Measurements from ENCODE around the gene SAMD4B. TPM values are rescaled to one million over a fixed set of nuclear protein-coding genes. Genes with fewer than 3 reads are reported as not detected.
A peak's percentile ranks its signal among the peaks of the same experiment; 100 is the strongest.

Gene SAMD4B
- total and polyA plus RNA-seq, 9 of the 15 experiments (the other 6 are each of a cell fraction or from before 2014, with no cell fraction given) = 3.4 to 90.5 (median 38.0) TPM

DNA sequence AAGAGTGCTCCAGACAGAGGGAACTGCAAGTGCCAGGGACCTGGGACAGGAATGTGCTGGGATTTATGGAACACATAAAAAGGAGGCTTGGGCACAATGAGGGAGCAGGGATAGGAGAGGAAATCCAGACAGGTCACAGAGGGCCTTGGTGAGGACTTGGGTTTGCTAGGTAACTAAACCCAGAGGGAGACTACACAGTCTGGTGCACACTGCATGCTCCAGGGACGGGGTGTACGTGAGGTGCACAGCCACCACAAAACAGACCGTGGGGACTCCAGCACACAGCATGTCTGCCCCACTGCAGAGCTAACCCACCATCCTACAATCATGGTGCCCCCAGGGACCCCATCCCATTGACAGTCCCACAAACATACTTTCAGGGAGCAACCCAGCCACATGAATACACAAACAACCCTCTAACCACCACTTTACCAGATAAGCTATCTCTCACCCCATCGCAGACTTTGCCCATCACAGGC lies 58.9 kb downstream of the SAMD4B start (continued):
- no peak for TF ChIP-seq PCBP2 (IDR thresholded peaks at IDR 0.05; ENCODE audit: low read depth, low read length, poor library complexity, severe bottlenecking)
- TF ChIP-seq GABPB2 (CRISPR knock-in tag; conservative IDR thresholded peaks at IDR 0.05) = no peak
- TF ChIP-seq FOXA1 (IDR thresholded peaks at IDR 0.05; ENCODE audit: borderline replicate concordance) = no peak
- TF ChIP-seq HES1 (IDR thresholded peaks at IDR 0.05; ENCODE audit: low read depth) = 0 out of 2 replicates have a peak, but pooled peaks have one; percentile 51
- peak; percentile 88 for TF ChIP-seq SMARCE1 (IDR thresholded peaks at IDR 0.05)
- TF ChIP-seq MYNN (IDR thresholded peaks at IDR 0.05) = peak; percentile 73; the same call in 1 of the 2 replicates
- TF ChIP-seq MYNN (CRISPR knock-in tag; IDR thresholded peaks at IDR 0.05) = no peak
- TF ChIP-seq RBM17 (IDR thresholded peaks at IDR 0.05; ENCODE audit: borderline replicate concordance, low read depth, low read length) = no peak
- peak; percentile 88 for TF ChIP-seq ZNF766 (CRISPR knock-in tag; conservative IDR thresholded peaks at IDR 0.05)
- no peak for TF ChIP-seq ZNF512 (tag; IDR thresholded peaks at IDR 0.05)
- TF ChIP-seq PYGO2 (tag; IDR thresholded peaks at IDR 0.05) = no peak
- no peak for TF ChIP-seq ZC3H8 (IDR thresholded peaks at IDR 0.05)
- TF ChIP-seq, protein P1, sequence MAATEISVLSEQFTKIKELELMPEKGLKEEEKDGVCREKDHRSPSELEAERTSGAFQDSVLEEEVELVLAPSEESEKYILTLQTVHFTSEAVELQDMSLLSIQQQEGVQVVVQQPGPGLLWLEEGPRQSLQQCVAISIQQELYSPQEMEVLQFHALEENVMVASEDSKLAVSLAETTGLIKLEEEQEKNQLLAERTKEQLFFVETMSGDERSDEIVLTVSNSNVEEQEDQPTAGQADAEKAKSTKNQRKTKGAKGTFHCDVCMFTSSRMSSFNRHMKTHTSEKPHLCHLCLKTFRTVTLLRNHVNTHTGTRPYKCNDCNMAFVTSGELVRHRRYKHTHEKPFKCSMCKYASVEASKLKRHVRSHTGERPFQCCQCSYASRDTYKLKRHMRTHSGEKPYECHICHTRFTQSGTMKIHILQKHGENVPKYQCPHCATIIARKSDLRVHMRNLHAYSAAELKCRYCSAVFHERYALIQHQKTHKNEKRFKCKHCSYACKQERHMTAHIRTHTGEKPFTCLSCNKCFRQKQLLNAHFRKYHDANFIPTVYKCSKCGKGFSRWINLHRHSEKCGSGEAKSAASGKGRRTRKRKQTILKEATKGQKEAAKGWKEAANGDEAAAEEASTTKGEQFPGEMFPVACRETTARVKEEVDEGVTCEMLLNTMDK (IDR thresholded peaks at IDR 0.05; ENCODE audit: borderline replicate concordance, insufficient read depth, low read depth, low read length, poor library complexity, severe bottlenecking) = no peak
- TF ChIP-seq TCF7 (IDR thresholded peaks at IDR 0.05; ENCODE audit: borderline replicate concordance) = no peak
- no peak for TF ChIP-seq ZNF263 (CRISPR knock-in tag; IDR thresholded peaks at IDR 0.05; ENCODE audit: borderline replicate concordance)
- TF ChIP-seq ZNF444 (CRISPR knock-in tag; IDR thresholded peaks at IDR 0.05) = no peak
- no peak for TF ChIP-seq PTBP1 (IDR thresholded peaks at IDR 0.05; ENCODE audit: low read depth, low read length)
- TF ChIP-seq HMG20A (CRISPR knock-in tag; conservative IDR thresholded peaks at IDR 0.05) = no peak
- TF ChIP-seq, protein P2, sequence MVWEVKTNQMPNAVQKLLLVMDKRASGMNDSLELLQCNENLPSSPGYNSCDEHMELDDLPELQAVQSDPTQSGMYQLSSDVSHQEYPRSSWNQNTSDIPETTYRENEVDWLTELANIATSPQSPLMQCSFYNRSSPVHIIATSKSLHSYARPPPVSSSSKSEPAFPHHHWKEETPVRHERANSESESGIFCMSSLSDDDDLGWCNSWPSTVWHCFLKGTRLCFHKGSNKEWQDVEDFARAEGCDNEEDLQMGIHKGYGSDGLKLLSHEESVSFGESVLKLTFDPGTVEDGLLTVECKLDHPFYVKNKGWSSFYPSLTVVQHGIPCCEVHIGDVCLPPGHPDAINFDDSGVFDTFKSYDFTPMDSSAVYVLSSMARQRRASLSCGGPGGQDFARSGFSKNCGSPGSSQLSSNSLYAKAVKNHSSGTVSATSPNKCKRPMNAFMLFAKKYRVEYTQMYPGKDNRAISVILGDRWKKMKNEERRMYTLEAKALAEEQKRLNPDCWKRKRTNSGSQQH (CRISPR knock-in tag; IDR thresholded peaks at IDR 0.05) = no peak
- no peak for TF ChIP-seq CHD2 (IDR thresholded peaks at IDR 0.05; ENCODE audit: low read depth, low read length)
- 0 out of 2 replicates have a peak, but pooled peaks have one; percentile 6 for TF ChIP-seq BHLHE40 (IDR thresholded peaks at IDR 0.05; ENCODE audit: low read length)
- no peak for TF ChIP-seq HDGF (IDR thresholded peaks at IDR 0.05)
- TF ChIP-seq ZNF57 (CRISPR knock-in tag; IDR thresholded peaks at IDR 0.05) = no peak
- TF ChIP-seq, protein P3, sequence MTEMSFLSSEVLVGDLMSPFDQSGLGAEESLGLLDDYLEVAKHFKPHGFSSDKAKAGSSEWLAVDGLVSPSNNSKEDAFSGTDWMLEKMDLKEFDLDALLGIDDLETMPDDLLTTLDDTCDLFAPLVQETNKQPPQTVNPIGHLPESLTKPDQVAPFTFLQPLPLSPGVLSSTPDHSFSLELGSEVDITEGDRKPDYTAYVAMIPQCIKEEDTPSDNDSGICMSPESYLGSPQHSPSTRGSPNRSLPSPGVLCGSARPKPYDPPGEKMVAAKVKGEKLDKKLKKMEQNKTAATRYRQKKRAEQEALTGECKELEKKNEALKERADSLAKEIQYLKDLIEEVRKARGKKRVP (CRISPR knock-in tag; IDR thresholded peaks at IDR 0.05) = no peak
- TF ChIP-seq ZNF354B (CRISPR knock-in tag; IDR thresholded peaks at IDR 0.05) = no peak

All from K562 (cell line).